HG02763 (cell line): ENCODE data around the gene PSMD14.

Source experiments
- ATAC-seq: cut with Tn5 transposase; IDR thresholded peaks from one replicate; pipeline ENCODE4 v1.9.1; 2021; ENCODE audit warnings: mild to moderate bottlenecking, moderate library complexity; ENCODE audit not compliant: unreplicated experiment

PSMD14 gene

GRCh38 chr2:161438598-161438997 lies 130.4 kb downstream of the PSMD14 start:
- ATAC-seq: no peak

DNA sequence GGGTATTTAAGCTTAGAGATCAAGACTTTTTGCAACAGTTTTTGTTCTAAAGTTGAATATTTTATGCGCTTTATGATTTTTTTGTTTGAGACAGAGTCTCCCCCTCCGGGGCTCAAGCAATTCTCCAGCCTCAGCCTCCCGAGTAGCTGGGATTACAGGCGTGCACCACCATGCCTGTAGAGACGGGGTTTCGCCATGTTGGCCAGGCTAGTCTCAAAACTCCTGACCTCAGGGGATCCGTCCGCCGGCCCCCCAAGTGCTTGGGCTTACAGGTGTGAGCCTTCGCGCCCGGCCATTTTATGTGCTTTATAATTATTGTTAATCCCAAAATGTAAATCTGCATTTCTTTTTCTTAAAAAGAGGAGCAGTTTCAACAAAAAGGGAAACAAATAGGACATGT lies 136.9 kb downstream of the PSMD14 start:
- no peak for ATAC-seq

DNA sequence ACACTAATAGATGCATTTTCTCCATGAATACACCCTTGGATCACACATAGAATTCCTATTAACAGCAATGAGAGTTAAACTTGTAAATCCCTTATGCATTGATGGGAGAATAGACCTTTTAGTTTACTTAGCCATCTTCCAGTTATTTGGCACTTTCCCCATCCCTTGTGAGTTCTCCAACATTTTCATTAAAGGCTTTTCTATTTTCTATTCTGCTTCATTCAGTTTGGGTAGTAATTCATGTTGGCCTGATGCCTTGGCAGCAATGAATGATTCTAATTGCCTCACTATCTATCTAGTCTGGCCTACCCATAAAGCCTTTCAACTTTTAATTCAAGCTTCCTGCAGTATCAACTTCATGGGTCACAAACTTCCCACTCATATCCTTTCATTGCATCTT lies 140.2 kb downstream of the PSMD14 start:
- ATAC-seq: no peak
